Type B pancreatic cell (in vitro differentiated cells): ENCODE data around the gene VSTM4. TPM values are rescaled to one million over a fixed set of nuclear protein-coding genes. Genes with fewer than 3 reads are reported as not detected.

ENCODE experiments used
- DNase-seq: peaks from one replicate; pipeline ENCODE4 v3.0.0; 2021; ENCODE audit warnings: mixed read lengths; ENCODE audit not compliant: unreplicated experiment; ENCODE audit errors: extremely low spot score
- H3K27ac Mint-ChIP-seq: 2 replicates; pipeline ENCODE4 v1.8.0; 2021; ENCODE audit warnings: mild to moderate bottlenecking, mixed read lengths
- H3K27me3 Mint-ChIP-seq: 2 replicates; pipeline ENCODE4 v1.8.0; 2021; ENCODE audit warnings: mixed read lengths
- H3K36me3 Mint-ChIP-seq: 2 replicates; pipeline ENCODE4 v1.8.0; 2021; ENCODE audit warnings: mixed read lengths
- H3K4me1 Mint-ChIP-seq: one replicate; pipeline ENCODE4 v1.8.0; 2021; ENCODE audit warnings: mixed read lengths; ENCODE audit not compliant: unreplicated experiment
- H3K4me3 Mint-ChIP-seq: 2 replicates; pipeline ENCODE4 v1.8.0; 2021; ENCODE audit warnings: mild to moderate bottlenecking, mixed read lengths
- H3K9me3 Mint-ChIP-seq: 2 replicates; pipeline ENCODE4 v1.8.0; 2021; ENCODE audit warnings: mixed read lengths
- CTCF ChIP-seq: fragments of 200-600 bp; sonication (generic); conservative IDR thresholded peaks from 2 replicates; pipeline ENCODE4 v1.5.0; 2021; ENCODE audit warnings: antibody characterized with exemption, mild to moderate bottlenecking
- total RNA-seq: library from RNA; stranded (reverse); gene quantifications from 2 replicates; pipeline ENCODE4 v1.2.1, GENCODE V29; 2021; ENCODE audit warnings: low replicate concordance

The VSTM4 gene
- total RNA-seq, 1 donor from 2014 or later, result 2.6 TPM

GRCh38 chr10:49109669-49110340 lies 5.5 kb downstream of the VSTM4 start:
- no peaks in the 10 kb centered on the region for H3K9me3 Mint-ChIP-seq
- no peak for DNase-seq
- no peak overlapping the region for H3K4me3 Mint-ChIP-seq
- H3K36me3 Mint-ChIP-seq, result no peaks in the 10 kb centered on the region
- H3K27me3 Mint-ChIP-seq, result peaks cover 29% of the 10 kb centered on the region
- H3K4me1 Mint-ChIP-seq, result peaks cover 4% of the 10 kb centered on the region
- H3K27ac Mint-ChIP-seq, result no peak overlapping the region
- TF ChIP-seq CTCF, result no peak

GRCh38 chr10:49108656-49109055 lies 6.7 kb downstream of the VSTM4 start:
- H3K27ac Mint-ChIP-seq, result no peak overlapping the region
- DNase-seq, result no peak
- no peak overlapping the region for H3K4me3 Mint-ChIP-seq
- no peaks in the 10 kb centered on the region for H3K36me3 Mint-ChIP-seq
- no peak for TF ChIP-seq CTCF
- no peaks in the 10 kb centered on the region for H3K9me3 Mint-ChIP-seq
- H3K4me1 Mint-ChIP-seq, result peaks cover 4% of the 10 kb centered on the region
- peaks cover 22% of the 10 kb centered on the region for H3K27me3 Mint-ChIP-seq

GRCh38 chr10:49107887-49108267 lies 7.4 kb downstream of the VSTM4 start:
- no peak for DNase-seq
- H3K4me3 Mint-ChIP-seq, result no peak overlapping the region
- no peak overlapping the region for H3K27ac Mint-ChIP-seq
- H3K9me3 Mint-ChIP-seq, result no peaks in the 10 kb centered on the region
- no peaks in the 10 kb centered on the region for H3K36me3 Mint-ChIP-seq
- H3K27me3 Mint-ChIP-seq, result peaks cover 17% of the 10 kb centered on the region
- peaks cover 4% of the 10 kb centered on the region for H3K4me1 Mint-ChIP-seq
- TF ChIP-seq CTCF, result no peak

GRCh38 chr10:49107111-49107886 lies 8.0 kb downstream of the VSTM4 start:
- Mint-ChIP-seq H3K4me1 (peaks cover 4% of the 10 kb centered on the region), H3K27me3 (peaks cover 17% of the 10 kb centered on the region), H3K9me3 (no peaks in the 10 kb centered on the region), H3K27ac (no peak overlapping the region), H3K4me3 (no peak overlapping the region), H3K36me3 (no peaks in the 10 kb centered on the region)
- DNase-seq, result no peak
- no peak for TF ChIP-seq CTCF

- no peaks in the 10 kb centered on the region for H3K9me3 Mint-ChIP-seq
- no peak for TF ChIP-seq CTCF
- H3K4me1 Mint-ChIP-seq, result peaks cover 4% of the 10 kb centered on the region
- no peaks in the 10 kb centered on the region for H3K36me3 Mint-ChIP-seq
- no peak for DNase-seq
- peaks cover 14% of the 10 kb centered on the region for H3K27me3 Mint-ChIP-seq
- no peak overlapping the region for H3K27ac Mint-ChIP-seq
- no peak overlapping the region for H3K4me3 Mint-ChIP-seq
Measured at GRCh38 chr10:49106451-49106850, 8.9 kb downstream of the VSTM4 start.
